Body of pancreas (tissue), 4 donors: Measurements from ENCODE around the gene CLDN24.

Experiments
- CTCF ChIP-seq, 7 experiments: fragments of 450-650 bp in 4 of 7; fragments of 200-600 bp in 3 of 7; sonication (generic) in 3 of 7; IDR thresholded peaks; one replicate each; pipeline ENCODE4 v1.5.1; 2016 to 2019; ENCODE audit warnings: antibody characterized with exemption in 7 of 7
- POLR2A ChIP-seq, 3 donors: fragments of 450-650 bp; IDR thresholded peaks; one replicate each; pipeline ENCODE4 v1.6.1; 2016; ENCODE audit warnings: antibody characterized with exemption in 3 of 3, mild to moderate bottlenecking in 2 of 3

DNA sequence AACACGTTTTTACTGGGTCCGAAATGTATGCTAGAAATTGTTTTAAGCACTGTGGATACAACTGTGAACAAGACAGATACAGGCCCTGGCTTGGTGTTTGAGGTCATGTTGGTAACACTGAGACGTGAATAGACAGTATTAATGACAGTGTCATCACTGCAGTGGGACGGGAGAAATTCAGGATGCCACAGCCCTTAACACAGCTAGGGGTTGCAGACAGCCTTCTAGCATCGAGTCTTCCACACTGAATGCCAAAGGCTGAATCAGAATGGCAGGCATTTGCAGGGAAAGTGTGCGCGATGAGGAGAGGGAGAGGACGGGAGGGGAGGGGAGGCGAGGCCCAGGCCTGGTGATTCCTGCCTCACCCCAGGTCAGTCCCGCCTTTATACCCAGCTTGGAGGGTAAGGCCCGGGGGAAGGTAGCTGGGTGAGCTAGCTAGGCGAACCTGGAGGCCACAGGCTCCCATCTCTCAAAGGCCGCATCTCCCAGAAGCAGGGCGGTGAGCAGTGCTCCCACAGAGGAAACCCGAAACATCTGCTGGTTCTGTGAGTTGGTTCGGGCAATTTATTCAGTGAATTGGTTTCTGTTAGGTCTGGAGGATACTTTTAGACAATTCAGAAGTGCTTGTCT, 44.1 kb upstream of the CLDN24 start:
- no peak for TF ChIP-seq CTCF (IDR thresholded peaks at IDR 0.05)
- TF ChIP-seq POLR2A (IDR thresholded peaks at IDR 0.05) = no peak
